GM23338 (cell line): ENCODE results near the gene QDPR. TPM values are rescaled to one million over a fixed set of nuclear protein-coding genes. Genes with fewer than 3 reads are reported as not detected.

ENCODE experiments used
- ATAC-seq: fragments of 200-7000 bp; cut with Tn5 transposase; 3 replicates; pipeline ENCODE4 v1.9.1; 2020
- DNase-seq: peaks from one replicate; pipeline ENCODE4 v3.0.0-alpha.2; 2015; ENCODE audit warnings: low spot score
- H2AFZ ChIP-seq: fragments of 200-600 bp; sonication (generic); 2 replicates; pipeline ENCODE4 v1.8.0; 2016; ENCODE audit warnings: antibody characterized with exemption, mild to moderate bottlenecking, moderate library complexity
- H3F3A ChIP-seq: fragments of 200-600 bp; sonication (generic); replicated peaks from 2 replicates; pipeline ENCODE4 v1.8.0; 2017; ENCODE audit warnings: antibody characterized with exemption, mixed run types, low read depth
- H3K27ac ChIP-seq: fragments of 200-600 bp; sonication (generic); 2 replicates; pipeline ENCODE4 v1.6.1; 2016; ENCODE audit warnings: low read depth
- H3K27me3 ChIP-seq: fragments of 200-600 bp; sonication (generic); 2 replicates; pipeline ENCODE4 v1.8.0; 2016; ENCODE audit warnings: mild to moderate bottlenecking, mixed run types, moderate library complexity; ENCODE audit not compliant: insufficient read depth
- H3K36me3 ChIP-seq: fragments of 200-600 bp; sonication (generic); 2 replicates; pipeline ENCODE4 v1.8.0; 2016; ENCODE audit warnings: mild to moderate bottlenecking; ENCODE audit not compliant: insufficient read depth
- H3K4me1 ChIP-seq: fragments of 200-600 bp; sonication (generic); 2 replicates; pipeline ENCODE4 v1.8.0; 2016; ENCODE audit warnings: mild to moderate bottlenecking, moderate library complexity; ENCODE audit not compliant: insufficient read depth
- H3K4me2 ChIP-seq: fragments of 200-600 bp; sonication (generic); 2 replicates; pipeline ENCODE4 v1.7.1; 2017; ENCODE audit warnings: mixed run types
- H3K4me3 ChIP-seq: fragments of 200-600 bp; sonication (generic); 2 replicates; pipeline ENCODE4 v1.6.1; 2016; ENCODE audit warnings: mixed run types
- H3K79me2 ChIP-seq: fragments of 200-600 bp; sonication (generic); replicated peaks from 2 replicates; pipeline ENCODE4 v1.8.0; 2017; ENCODE audit warnings: mild to moderate bottlenecking; ENCODE audit not compliant: insufficient read depth
- H3K9me2 ChIP-seq: fragments of 200-600 bp; sonication (generic); 2 replicates; pipeline ENCODE4 v1.8.0; 2017; ENCODE audit not compliant: insufficient read depth
- H4K20me1 ChIP-seq: fragments of 200-600 bp; sonication (generic); replicated peaks from 2 replicates; pipeline ENCODE4 v1.8.0; 2017; ENCODE audit warnings: mild to moderate bottlenecking; ENCODE audit not compliant: insufficient read depth
- H3K27ac Mint-ChIP-seq: 2 replicates; pipeline ENCODE4 v1.8.0; 2020; ENCODE audit warnings: inconsistent platforms, mild to moderate bottlenecking, moderate library complexity, mixed read lengths
- H3K27me3 Mint-ChIP-seq: 3 replicates; pipeline ENCODE4 v1.8.0; 2022; ENCODE audit warnings: low read depth, mild to moderate bottlenecking, moderate library complexity, mixed read lengths, inconsistent platforms; ENCODE audit not compliant: insufficient read depth, poor library complexity
- H3K36me3 Mint-ChIP-seq: 3 replicates; pipeline ENCODE4 v1.8.0; 2021; ENCODE audit warnings: low read depth, mild to moderate bottlenecking, inconsistent platforms, moderate library complexity, mixed read lengths
- H3K4me1 Mint-ChIP-seq: 3 replicates; pipeline ENCODE4 v1.8.0; 2020; ENCODE audit warnings: mild to moderate bottlenecking, inconsistent platforms, mixed read lengths
- H3K4me3 Mint-ChIP-seq: 3 replicates; pipeline ENCODE4 v1.8.0; 2021; ENCODE audit warnings: moderate library complexity, mild to moderate bottlenecking, inconsistent platforms, mixed read lengths
- H3K9me3 Mint-ChIP-seq: 3 replicates; pipeline ENCODE4 v1.8.0; 2020; ENCODE audit warnings: moderate library complexity, mild to moderate bottlenecking, inconsistent platforms, mixed read lengths
- CREB1 ChIP-seq: fragments of 250-450 bp; sonication (Bioruptor Pico); IDR thresholded peaks from 2 replicates; pipeline ENCODE4 v1.5.0; 2020; ENCODE audit warnings: low read depth, mild to moderate bottlenecking, moderate library complexity
- ETS1 ChIP-seq: IDR thresholded peaks from 2 replicates; pipeline ENCODE4 v1.6.1; 2016; ENCODE audit warnings: antibody characterized with exemption
- EZH2 ChIP-seq: fragments of 200-600 bp; sonication (generic); IDR thresholded peaks from one replicate; pipeline ENCODE4 v1.8.0; 2017; ENCODE audit warnings: antibody characterized with exemption, mild to moderate bottlenecking, low read depth; ENCODE audit not compliant: unreplicated experiment
- EZH2phosphoT487 ChIP-seq: fragments of 200-600 bp; sonication (generic); IDR thresholded peaks from one replicate; pipeline ENCODE4 v1.8.1; 2018; ENCODE audit warnings: antibody characterized with exemption; ENCODE audit not compliant: unreplicated experiment
- JUNB ChIP-seq: IDR thresholded peaks from one replicate; pipeline ENCODE4 v1.6.1; 2016; ENCODE audit warnings: antibody characterized with exemption; ENCODE audit not compliant: unreplicated experiment
- NANOG ChIP-seq: IDR thresholded peaks from 2 replicates; pipeline ENCODE4 v1.6.1; 2016; ENCODE audit warnings: antibody characterized with exemption, borderline replicate concordance
- POLR2AphosphoS5 ChIP-seq: IDR thresholded peaks from 2 replicates; pipeline ENCODE4 v1.6.1; 2016; ENCODE audit warnings: antibody characterized with exemption, low read depth
- ZNF114 ChIP-seq: fragments of 250-450 bp; sonication (Bioruptor Pico); IDR thresholded peaks from 2 replicates; pipeline ENCODE4 v1.5.0; 2020; ENCODE audit warnings: mild to moderate bottlenecking, moderate library complexity
- ZNF331 ChIP-seq: fragments of 250-450 bp; sonication (Bioruptor Pico); IDR thresholded peaks from 2 replicates; pipeline ENCODE4 v1.5.0; 2020; ENCODE audit warnings: low read depth, mild to moderate bottlenecking, moderate library complexity
- ZNF462 ChIP-seq: fragments of 250-450 bp; sonication (Bioruptor Pico); IDR thresholded peaks from 2 replicates; pipeline ENCODE4 v1.5.0; 2020; ENCODE audit warnings: mild to moderate bottlenecking, moderate library complexity
- polyA plus RNA-seq: library from polyadenylated mRNA; unstranded; fragments of >200 nt; fragmentation: Nextera tagmentation; extraction: Ambion mirVana; gene quantifications from 2 replicates; pipeline ENCODE4 v1.2.1, GENCODE V29; 2016
- total RNA-seq: library from RNA; depleted of rRNA; stranded (reverse); fragments of >200 nt; shearing (Covaris generic); gene quantifications from 2 replicates; pipeline ENCODE4 v1.2.3, GENCODE V29; 2014

Gene QDPR
- total and polyA plus RNA-seq, 2 experiments from 2014 or later: 31.5 to 42.7 TPM

- H3K79me2 ChIP-seq: no peaks in the 10 kb centered on the region
- ATAC-seq: no peak
- Mint-ChIP-seq H3K9me3 (no peaks in the 10 kb centered on the region), H3K4me3 (no peak overlapping the region), H3K36me3 (peaks cover 44% of the 10 kb centered on the region), H3K27me3 (peaks cover 5% of the 10 kb centered on the region), H3K4me1 (peaks cover 11% of the 10 kb centered on the region; the same call in 2 of the 3 replicates), H3K27ac (no peak overlapping the region)
- no peak overlapping the region for H3K27ac ChIP-seq
- H3K4me2 ChIP-seq: no peak overlapping the region
- H3K4me3 ChIP-seq: no peak overlapping the region
- no peak for DNase-seq
- TF ChIP-seq NANOG (no peak), ETS1 (no peak), EZH2 (no peak), ZNF462 (CRISPR knock-in tag) (no peak), ZNF114 (CRISPR knock-in tag) (no peak), CREB1 (no peak), JUNB (no peak), EZH2phosphoT487 (no peak), POLR2AphosphoS5 (no peak), ZNF331 (CRISPR knock-in tag) (no peak)
- H3K36me3 ChIP-seq: no peaks in the 10 kb centered on the region; the same call in 1 of the 2 replicates
- no peaks in the 10 kb centered on the region for H3K9me2 ChIP-seq
- H3K4me1 ChIP-seq: no peaks in the 10 kb centered on the region; the same call in 1 of the 2 replicates
- no peaks in the 10 kb centered on the region for H3K27me3 ChIP-seq
- H4K20me1 ChIP-seq: peaks cover 7% of the 10 kb centered on the region; the same call in 1 of the 2 replicates
- H3F3A ChIP-seq: no peaks in the 10 kb centered on the region
- H2AFZ ChIP-seq: no peak overlapping the region
Measured at GRCh38 chr4:17493619-17494018, 18.3 kb downstream of the QDPR start.
